ENCODE data around the gene UBAC2.
"Not testable (repeated sequence)": the region's sequence is repeated elsewhere in the genome, so short reads cannot be mapped to it uniquely, and the experiment has no call there.

Gene UBAC2

GRCh38 chr13:99215184-99215830, 14.7 kb downstream of the UBAC2 start:
- peak; percentile 63 for DNase-seq

- no peak for DNase-seq
These were observed 16.9 kb downstream of the UBAC2 start for GRCh38 chr13:99217461-99218110.

GRCh38 chr13:99218126-99218525, 17.5 kb downstream of the UBAC2 start:
- DNase-seq = no peak

GRCh38 chr13:99218545-99218944, 17.9 kb downstream of the UBAC2 start:
- DNase-seq = no peak

- peak; percentile 69 for DNase-seq
These were observed 18.3 kb downstream of the UBAC2 start for GRCh38 chr13:99218969-99219368.

GRCh38 chr13:99220199-99220935, 19.7 kb downstream of the UBAC2 start:
- no peak for DNase-seq

- no peak for DNase-seq
These were observed 21.0 kb downstream of the UBAC2 start for GRCh38 chr13:99221567-99222239.

GRCh38 chr13:99223587-99223986, 22.9 kb downstream of the UBAC2 start:
- DNase-seq = no peak

GRCh38 chr13:99224021-99224420, 23.4 kb downstream of the UBAC2 start:
- no peak for DNase-seq

- no peak for DNase-seq
These were observed 24.4 kb downstream of the UBAC2 start for GRCh38 chr13:99225078-99225477.

GRCh38 chr13:99226513-99226912, 25.9 kb downstream of the UBAC2 start:
- no peak for DNase-seq

- no peak for DNase-seq
These were observed 26.8 kb downstream of the UBAC2 start for GRCh38 chr13:99227331-99227900.

- DNase-seq = peak; percentile 61
These were observed 27.4 kb downstream of the UBAC2 start for GRCh38 chr13:99227909-99228688.

GRCh38 chr13:99228737-99229691, 28.4 kb downstream of the UBAC2 start:
- DNase-seq = no peak

- DNase-seq = not testable (repeated sequence)
These were observed 29.9 kb downstream of the UBAC2 start for GRCh38 chr13:99230588-99230987.

- no peak for DNase-seq
These were observed 30.3 kb downstream of the UBAC2 start for GRCh38 chr13:99230991-99231390.

GRCh38 chr13:99231721-99232120, 31.1 kb downstream of the UBAC2 start:
- peak; percentile 32 for DNase-seq

- DNase-seq = peak; percentile 30
These were observed 37.5 kb downstream of the UBAC2 start for GRCh38 chr13:99237981-99238662.

- DNase-seq = no peak
These were observed 45.4 kb downstream of the UBAC2 start for GRCh38 chr13:99246100-99246499.

- not testable (repeated sequence) for DNase-seq
These were observed 48.5 kb downstream of the UBAC2 start for GRCh38 chr13:99249178-99249577.
